A549 (cell line): ENCODE data around the gene DHX15.

Source experiments
- POLR2A ChIP-seq: IDR thresholded peaks from 2 replicates; pipeline ENCODE4 v1.6.1; 2012; ENCODE audit warnings: mild to moderate bottlenecking, low read length
- TF ChIP-seq, protein P1 (sequence below): IDR thresholded peaks from 2 replicates; pipeline ENCODE4 v1.6.1; 2012

DNA sequence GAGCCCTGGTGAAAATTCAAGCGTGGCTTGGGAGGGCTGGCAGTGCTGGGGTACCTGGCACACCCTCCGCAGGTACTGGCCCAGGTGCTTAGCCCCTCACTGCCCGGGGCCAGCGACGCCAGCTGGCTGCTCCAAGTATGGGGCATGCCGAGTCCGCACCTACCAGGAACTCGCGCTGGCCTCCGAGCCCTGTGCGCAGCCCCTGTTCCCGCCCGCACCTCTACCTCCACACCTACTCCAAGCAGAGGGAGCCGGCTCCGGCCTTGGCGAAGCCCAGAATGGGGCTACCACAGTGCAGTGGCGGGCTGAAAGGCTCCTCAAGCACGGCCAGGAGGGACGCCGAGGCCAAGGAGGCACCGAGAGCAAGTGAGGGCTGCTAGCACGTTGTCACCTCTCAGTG is 14.9 kb upstream of the DHX15 start:
- TF ChIP-seq, protein P1, sequence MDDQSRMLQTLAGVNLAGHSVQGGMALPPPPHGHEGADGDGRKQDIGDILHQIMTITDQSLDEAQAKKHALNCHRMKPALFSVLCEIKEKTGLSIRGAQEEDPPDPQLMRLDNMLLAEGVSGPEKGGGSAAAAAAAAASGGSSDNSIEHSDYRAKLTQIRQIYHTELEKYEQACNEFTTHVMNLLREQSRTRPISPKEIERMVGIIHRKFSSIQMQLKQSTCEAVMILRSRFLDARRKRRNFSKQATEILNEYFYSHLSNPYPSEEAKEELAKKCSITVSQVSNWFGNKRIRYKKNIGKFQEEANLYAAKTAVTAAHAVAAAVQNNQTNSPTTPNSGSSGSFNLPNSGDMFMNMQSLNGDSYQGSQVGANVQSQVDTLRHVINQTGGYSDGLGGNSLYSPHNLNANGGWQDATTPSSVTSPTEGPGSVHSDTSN, result no peak
- TF ChIP-seq POLR2A, result no peak
